ENCODE results near the gene BICRA.
"Not testable (repeated sequence)": the region's sequence is repeated elsewhere in the genome, so short reads cannot be mapped to it uniquely, and the experiment has no call there.

BICRA gene

GRCh38 chr19:47726467-47726866 is 117.5 kb downstream of the BICRA start:
- no peaks in the 10 kb centered on the region for H3K9me3 ChIP-seq (ENCODE audit: low read length)
- no peak overlapping the region for H2AFZ ChIP-seq (ENCODE audit: low read length)
- H4K20me1 ChIP-seq (ENCODE audit: insufficient read depth, low read length) = no peaks in the 10 kb centered on the region
- H3K4me3 ChIP-seq (ENCODE audit: low read depth, low read length, poor library complexity, severe bottlenecking) = no peak overlapping the region
- TF ChIP-seq EZH2 (IDR thresholded peaks at IDR 0.05; ENCODE audit: borderline replicate concordance, low read length) (no peak), CTCF (IDR thresholded peaks at IDR 0.05; ENCODE audit: low read length) (no peak)
- no peaks in the 10 kb centered on the region for H3F3A ChIP-seq (ENCODE audit: insufficient read depth, low read length)
- H3K79me2 ChIP-seq (ENCODE audit: insufficient read depth, low read length) = no peaks in the 10 kb centered on the region
- H3K9ac ChIP-seq (ENCODE audit: low read length) = no peak overlapping the region
- H3K4me1 ChIP-seq (ENCODE audit: insufficient read depth, low read length, severe bottlenecking) = no peaks in the 10 kb centered on the region
- H3K27ac ChIP-seq (ENCODE audit: low read depth, low read length, poor library complexity, severe bottlenecking) = no peak overlapping the region
- H3K36me3 ChIP-seq (ENCODE audit: insufficient read depth, low read length) = no peaks in the 10 kb centered on the region
- H3K27me3 ChIP-seq (ENCODE audit: insufficient read depth, low read length) = no peaks in the 10 kb centered on the region; the same call in 1 of the 2 replicates
- no peaks in the 10 kb centered on the region for H3K9me2 ChIP-seq (ENCODE audit: low read depth, low read length)
- H3K4me2 ChIP-seq (ENCODE audit: low read length) = no peak overlapping the region

GRCh38 chr19:47728295-47728694 is 119.4 kb downstream of the BICRA start:
- not testable (repeated sequence) for H3K4me3 ChIP-seq (ENCODE audit: low read depth, low read length, poor library complexity, severe bottlenecking); H3K9ac ChIP-seq (ENCODE audit: low read length); H3K27me3 ChIP-seq (ENCODE audit: insufficient read depth, low read length); H3K36me3 ChIP-seq (ENCODE audit: insufficient read depth, low read length); H3K27ac ChIP-seq (ENCODE audit: low read depth, low read length, poor library complexity, severe bottlenecking); H3K4me2 ChIP-seq (ENCODE audit: low read length); H4K20me1 ChIP-seq (ENCODE audit: insufficient read depth, low read length); H2AFZ ChIP-seq (ENCODE audit: low read length); H3F3A ChIP-seq (ENCODE audit: insufficient read depth, low read length); H3K79me2 ChIP-seq (ENCODE audit: insufficient read depth, low read length); H3K9me3 ChIP-seq (ENCODE audit: low read length); H3K9me2 ChIP-seq (ENCODE audit: low read depth, low read length); H3K4me1 ChIP-seq (ENCODE audit: insufficient read depth, low read length, severe bottlenecking)

DNA sequence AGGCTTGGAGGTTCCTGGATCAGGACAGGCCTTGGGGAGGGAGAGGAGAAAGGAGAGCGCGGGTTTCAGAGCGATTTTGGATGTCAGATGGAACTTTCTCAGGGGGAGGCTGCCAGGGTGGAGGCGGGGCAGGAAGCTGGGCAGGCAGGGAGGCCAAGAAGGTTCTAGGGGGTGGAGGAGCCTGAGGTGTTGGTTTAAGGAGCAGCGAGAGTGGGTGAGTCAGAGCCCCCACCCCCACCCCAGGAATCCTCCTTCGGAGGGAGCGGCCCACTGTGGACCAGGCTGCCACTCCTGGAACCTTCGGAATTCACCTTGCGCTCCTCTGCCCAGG is 120.5 kb downstream of the BICRA start:
- Histone ChIP-seq H3K4me2 (ENCODE audit: low read length) (no peak overlapping the region), H2AFZ (ENCODE audit: low read length) (no peak overlapping the region), H3F3A (ENCODE audit: insufficient read depth, low read length) (no peaks in the 10 kb centered on the region), H3K9me2 (ENCODE audit: low read depth, low read length) (no peaks in the 10 kb centered on the region), H3K4me3 (ENCODE audit: low read depth, low read length, poor library complexity, severe bottlenecking) (no peak overlapping the region), H3K36me3 (ENCODE audit: insufficient read depth, low read length) (no peaks in the 10 kb centered on the region), H3K9me3 (ENCODE audit: low read length) (no peaks in the 10 kb centered on the region), H4K20me1 (ENCODE audit: insufficient read depth, low read length) (no peaks in the 10 kb centered on the region), H3K27me3 (ENCODE audit: insufficient read depth, low read length) (no peaks in the 10 kb centered on the region; the same call in 1 of the 2 replicates), H3K4me1 (ENCODE audit: insufficient read depth, low read length, severe bottlenecking) (no peaks in the 10 kb centered on the region), H3K79me2 (ENCODE audit: insufficient read depth, low read length) (no peaks in the 10 kb centered on the region), H3K27ac (ENCODE audit: low read depth, low read length, poor library complexity, severe bottlenecking) (no peak overlapping the region), H3K9ac (ENCODE audit: low read length) (no peak overlapping the region)
- no peak for TF ChIP-seq EZH2 (IDR thresholded peaks at IDR 0.05; ENCODE audit: borderline replicate concordance, low read length)
- TF ChIP-seq CTCF (IDR thresholded peaks at IDR 0.05; ENCODE audit: low read length) = no peak

DNA sequence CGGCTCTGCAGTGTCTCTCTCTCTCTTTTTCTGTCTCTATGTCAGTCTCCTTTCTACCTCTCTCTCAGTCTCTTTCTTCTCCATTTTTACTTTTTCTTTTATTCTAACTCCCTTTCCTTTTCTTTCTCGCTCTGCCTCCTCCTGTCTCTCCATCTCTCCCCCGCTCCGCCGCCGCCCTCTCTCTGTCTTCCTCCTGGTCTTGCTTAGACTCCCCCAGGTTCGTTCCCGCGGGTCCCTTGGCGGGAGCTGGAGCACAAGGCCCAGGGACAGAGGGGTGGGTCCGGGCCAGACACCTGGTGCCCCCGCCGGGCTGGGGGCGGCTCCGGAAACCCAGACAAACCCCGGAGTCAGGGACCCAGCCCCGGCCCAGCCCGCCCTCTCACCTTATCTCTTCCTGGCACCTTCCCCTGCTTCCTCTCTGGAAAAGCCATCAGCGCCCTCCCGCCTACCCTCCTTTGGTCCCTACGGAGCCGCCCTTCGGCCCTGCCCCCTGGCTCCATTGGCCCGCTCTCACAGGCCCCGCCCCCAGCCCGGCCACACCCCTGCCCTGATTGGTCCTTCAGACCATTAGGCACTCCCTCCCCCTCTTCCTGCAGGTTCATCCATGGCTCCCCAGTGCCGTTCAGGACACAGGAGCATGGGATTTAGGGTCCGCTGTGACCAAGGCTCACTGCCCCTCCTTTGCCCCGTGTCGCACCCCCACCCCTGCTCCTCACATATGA is 121.0 kb downstream of the BICRA start:
- H3K4me1 ChIP-seq (ENCODE audit: insufficient read depth, low read length, severe bottlenecking) = no peaks in the 10 kb centered on the region

More for the DNA sequence above, 121.0 kb downstream of the BICRA start:
- TF ChIP-seq EZH2 (IDR thresholded peaks at IDR 0.05; ENCODE audit: borderline replicate concordance, low read length) (no peak), CTCF (IDR thresholded peaks at IDR 0.05; ENCODE audit: low read length) (no peak)
- Histone ChIP-seq H3K9me2 (ENCODE audit: low read depth, low read length) (no peaks in the 10 kb centered on the region), H3K9ac (ENCODE audit: low read length) (no peak overlapping the region), H3K27me3 (ENCODE audit: insufficient read depth, low read length) (no peaks in the 10 kb centered on the region; the same call in 1 of the 2 replicates), H3K4me2 (ENCODE audit: low read length) (no peak overlapping the region), H3K4me3 (ENCODE audit: low read depth, low read length, poor library complexity, severe bottlenecking) (no peak overlapping the region), H4K20me1 (ENCODE audit: insufficient read depth, low read length) (no peaks in the 10 kb centered on the region), H3K9me3 (ENCODE audit: low read length) (no peaks in the 10 kb centered on the region), H3F3A (ENCODE audit: insufficient read depth, low read length) (no peaks in the 10 kb centered on the region), H2AFZ (ENCODE audit: low read length) (no peak overlapping the region), H3K79me2 (ENCODE audit: insufficient read depth, low read length) (no peaks in the 10 kb centered on the region), H3K36me3 (ENCODE audit: insufficient read depth, low read length) (no peaks in the 10 kb centered on the region), H3K27ac (ENCODE audit: low read depth, low read length, poor library complexity, severe bottlenecking) (no peak overlapping the region)
